GM13976 (cell line): ENCODE measurements around the gene ZNF503.

Experiments
- DNase-seq: peaks from one replicate; pipeline ENCODE4 v3.0.0; 2012; ENCODE audit warnings: low spot score
- in situ Hi-C: fragments of 300-500 bp; cut with MboI; formaldehyde crosslinking; loops from one replicate; pipeline ENCODE4 v1.12.0; 2022; ENCODE audit warnings: low sequenced_read_pairs, mixed read lengths, inconsistent platforms; ENCODE audit not compliant: unreplicated experiment
- TF ChIP-seq, protein P1 (sequence below): IDR thresholded peaks from 2 replicates; pipeline ENCODE4 v1.5.1; 2012; ENCODE audit warnings: borderline replicate concordance, mild to moderate bottlenecking; ENCODE audit not compliant: insufficient read depth; ENCODE audit errors: extremely low read depth, missing control alignments, control extremely low read depth

The ZNF503 gene

DNA sequence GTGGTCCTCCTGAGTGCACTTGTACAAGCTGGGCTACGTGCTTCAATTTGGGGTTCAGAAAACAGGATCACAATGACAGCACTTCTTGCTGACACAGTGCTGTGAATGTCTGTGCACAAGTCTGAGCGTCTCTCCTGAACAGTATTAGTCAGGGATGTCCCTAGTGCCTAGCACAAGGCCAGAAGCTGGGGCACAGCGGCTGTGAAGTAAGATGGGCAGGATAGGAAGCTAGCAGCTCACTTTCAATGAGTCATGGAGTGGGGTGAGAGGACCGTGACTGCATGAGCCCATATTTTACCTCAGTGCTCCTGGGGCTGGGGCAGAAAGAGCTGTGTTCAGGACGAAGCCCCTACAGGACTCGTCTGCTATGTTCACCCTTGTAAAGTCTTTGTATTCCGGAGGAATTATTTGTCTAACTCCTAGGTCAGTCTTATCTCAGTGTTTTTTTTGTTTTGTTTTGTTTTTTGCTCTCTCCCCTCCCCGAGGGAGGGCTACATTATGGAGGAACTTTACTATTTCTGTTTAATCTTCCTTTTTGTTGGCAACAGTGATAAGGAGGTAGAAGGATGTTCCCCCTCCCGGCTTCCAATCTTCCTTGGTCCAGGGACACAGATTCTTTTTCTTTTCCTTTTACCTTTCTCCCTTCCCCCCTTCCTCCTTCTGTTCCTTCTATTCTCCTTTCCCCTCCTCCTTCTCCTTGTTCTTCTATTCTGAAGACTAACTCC is 27.0 kb upstream of the ZNF503 start:
- no peak for DNase-seq
- TF ChIP-seq, protein P1, sequence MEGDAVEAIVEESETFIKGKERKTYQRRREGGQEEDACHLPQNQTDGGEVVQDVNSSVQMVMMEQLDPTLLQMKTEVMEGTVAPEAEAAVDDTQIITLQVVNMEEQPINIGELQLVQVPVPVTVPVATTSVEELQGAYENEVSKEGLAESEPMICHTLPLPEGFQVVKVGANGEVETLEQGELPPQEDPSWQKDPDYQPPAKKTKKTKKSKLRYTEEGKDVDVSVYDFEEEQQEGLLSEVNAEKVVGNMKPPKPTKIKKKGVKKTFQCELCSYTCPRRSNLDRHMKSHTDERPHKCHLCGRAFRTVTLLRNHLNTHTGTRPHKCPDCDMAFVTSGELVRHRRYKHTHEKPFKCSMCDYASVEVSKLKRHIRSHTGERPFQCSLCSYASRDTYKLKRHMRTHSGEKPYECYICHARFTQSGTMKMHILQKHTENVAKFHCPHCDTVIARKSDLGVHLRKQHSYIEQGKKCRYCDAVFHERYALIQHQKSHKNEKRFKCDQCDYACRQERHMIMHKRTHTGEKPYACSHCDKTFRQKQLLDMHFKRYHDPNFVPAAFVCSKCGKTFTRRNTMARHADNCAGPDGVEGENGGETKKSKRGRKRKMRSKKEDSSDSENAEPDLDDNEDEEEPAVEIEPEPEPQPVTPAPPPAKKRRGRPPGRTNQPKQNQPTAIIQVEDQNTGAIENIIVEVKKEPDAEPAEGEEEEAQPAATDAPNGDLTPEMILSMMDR: no peak

DNA sequence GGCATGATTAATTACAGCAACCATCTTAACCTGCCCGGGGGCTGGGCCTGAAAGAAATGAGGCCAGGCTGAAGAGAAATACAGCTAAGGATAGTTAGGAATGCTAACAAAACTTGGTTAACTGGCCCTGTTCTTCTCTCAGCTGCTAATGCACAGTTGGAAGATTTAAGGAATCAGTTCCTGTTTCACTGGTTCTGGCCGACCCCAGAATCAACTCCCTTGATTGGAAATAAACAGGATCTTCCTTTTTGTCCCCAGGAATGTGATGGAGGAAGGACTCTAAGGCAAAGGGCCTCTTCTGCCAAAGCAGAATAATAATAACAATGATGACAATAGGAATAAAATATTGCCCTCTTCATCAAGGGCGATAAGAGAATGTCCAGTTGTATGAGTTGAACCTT is 26.4 kb upstream of the ZNF503 start:
- DNase-seq: no peak
- in situ Hi-C loops: no loop called here
- TF ChIP-seq, protein P1: no peak

More for the DNA sequence above, 27.0 kb upstream of the ZNF503 start:
- in situ Hi-C loops: no loop called here

DNA sequence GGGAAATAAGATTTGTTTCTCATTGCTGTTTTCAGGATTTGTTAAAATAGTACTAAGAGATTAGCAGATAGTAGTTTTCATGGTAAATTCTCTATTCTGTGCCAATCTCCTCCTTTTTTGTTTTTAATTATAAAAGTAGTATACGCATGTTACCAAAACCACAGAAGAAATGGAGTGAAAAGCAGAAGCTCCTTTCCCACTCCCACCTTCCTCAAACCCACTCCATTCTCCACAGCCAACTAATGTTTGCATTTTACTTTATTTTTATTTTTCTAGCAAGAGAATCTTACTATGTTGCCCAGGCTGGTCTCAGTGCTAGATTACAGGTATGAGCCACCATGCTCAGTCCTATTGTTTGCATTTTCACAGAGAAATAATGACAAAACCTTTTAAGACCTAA is 25.3 kb upstream of the ZNF503 start:
- in situ Hi-C loops: no loop called here
- no peak for DNase-seq
- TF ChIP-seq, protein P1: no peak

DNA sequence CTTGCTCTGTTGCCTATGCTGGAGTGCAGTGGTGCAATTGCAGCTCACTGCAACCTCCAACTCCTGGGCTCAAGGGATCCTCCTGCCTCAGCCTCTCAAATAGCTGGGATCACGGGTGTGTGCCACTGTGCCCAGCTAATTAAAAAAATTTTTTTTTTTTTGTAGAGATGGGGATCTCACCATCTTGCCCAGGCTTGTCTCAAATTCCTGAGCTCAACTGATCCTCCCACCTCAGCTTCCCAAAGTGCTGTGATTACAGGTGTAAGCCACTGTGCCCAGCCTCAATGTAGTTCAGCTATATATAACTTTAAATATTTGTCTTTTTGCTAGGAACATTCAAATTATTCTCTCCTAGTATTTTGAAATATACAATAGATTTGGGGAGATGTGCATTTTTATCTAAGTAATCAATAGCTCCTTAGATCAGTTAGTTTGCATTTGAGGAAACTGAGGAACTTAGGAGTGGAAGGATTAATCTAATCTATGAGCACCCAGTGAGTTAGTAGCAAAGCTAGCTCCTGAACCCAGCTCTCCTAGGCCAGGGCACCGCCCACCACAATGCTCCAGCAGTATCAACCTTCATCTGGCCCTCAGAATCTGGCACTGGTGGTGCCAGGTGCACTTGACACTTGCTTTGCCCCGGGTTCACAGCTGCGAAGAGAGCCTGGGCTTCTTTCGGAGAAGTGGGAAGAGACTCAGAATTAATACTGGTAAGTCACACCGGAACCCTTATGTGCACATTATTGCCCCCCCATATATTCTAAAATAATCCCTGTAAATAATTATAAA is 23.9 kb upstream of the ZNF503 start:
- DNase-seq: no peak
- TF ChIP-seq, protein P1: no peak
- in situ Hi-C loops: no loop called here

DNA sequence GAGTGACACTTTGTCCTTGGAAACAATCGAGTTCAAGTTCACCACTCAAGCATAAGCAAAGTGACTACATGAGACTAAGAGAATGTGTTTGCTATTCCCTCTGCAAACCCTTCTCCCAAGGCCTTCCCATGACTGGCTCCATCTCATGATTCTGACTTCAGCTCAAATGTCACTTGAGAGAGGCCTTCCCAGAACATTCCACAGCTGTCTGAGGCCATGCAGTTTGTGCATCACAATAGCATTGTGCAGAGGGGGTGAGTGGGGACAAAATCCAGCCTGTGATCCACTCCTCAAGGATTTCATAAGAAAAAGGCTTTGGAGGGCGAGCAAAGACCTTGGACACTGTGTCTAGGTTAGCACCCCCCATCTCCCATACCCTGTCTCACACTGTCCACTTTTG is 23.0 kb upstream of the ZNF503 start:
- in situ Hi-C loops: no loop called here
- TF ChIP-seq, protein P1: no peak
- DNase-seq: no peak

DNA sequence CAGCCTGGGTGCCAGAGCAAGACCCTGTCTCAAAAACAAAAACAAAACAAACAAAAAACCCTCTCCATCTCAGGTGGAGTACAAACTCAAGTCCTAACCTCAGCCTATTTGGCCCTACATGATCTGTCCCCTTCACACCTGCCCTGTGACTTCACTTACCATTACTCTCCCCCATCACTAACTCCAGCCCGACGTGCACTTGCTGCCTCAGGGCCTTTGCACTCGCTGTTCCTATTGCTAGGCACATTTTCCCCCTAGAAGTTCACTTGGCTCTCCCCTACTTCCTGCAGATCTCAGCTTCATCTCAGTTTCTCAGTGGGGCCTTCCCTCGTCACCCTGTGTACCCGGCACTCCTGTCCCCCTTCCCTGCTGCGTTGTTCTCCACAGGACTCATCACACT is 21.3 kb upstream of the ZNF503 start:
- in situ Hi-C loops: no loop called here
- TF ChIP-seq, protein P1: no peak
- DNase-seq: no peak
